CD14-positive monocyte (primary cell): ENCODE measurements around the gene ZNF668. TPM values are rescaled to one million over a fixed set of nuclear protein-coding genes. Genes with fewer than 3 reads are reported as not detected.

Source experiments
- DNase-seq, 3 donors: peaks; one replicate each; pipeline ENCODE4 v3.0.0-alpha.2; 2011 to 2022
- H2AFZ ChIP-seq: 2 replicates; pipeline ENCODE4 v1.6.0; 2012; ENCODE audit warnings: mild to moderate bottlenecking, low read depth, low read length, inconsistent platforms; ENCODE audit not compliant: insufficient read depth, poor library complexity, severe bottlenecking
- H3K27ac ChIP-seq, 2 donors: 1 replicate in 1 of 2; 2 replicates in 1 of 2; pipeline ENCODE4 v1.5.1; 2012 to 2013; ENCODE audit warnings: low read length in 2 of 2, control low read depth in 1 of 2, inconsistent platforms in 1 of 2, low read depth in 1 of 2, mild to moderate bottlenecking in 1 of 2
- H3K27me3 ChIP-seq, 2 donors: one replicate each; pipeline versions ENCODE4 v1.6.0 to v1.6.1; 2011 to 2013; ENCODE audit warnings: low read length in 2 of 2; ENCODE audit not compliant: control insufficient read depth in 2 of 2, insufficient read depth in 2 of 2
- H3K36me3 ChIP-seq, 2 donors: replicated peaks in 1 of 2; 1 replicate in 1 of 2; 2 replicates in 1 of 2; pipeline versions ENCODE4 v1.5.1 to v1.6.1; 2012 to 2013; ENCODE audit warnings: low read length in 2 of 2, control low read depth in 1 of 2, inconsistent platforms in 1 of 2, mild to moderate bottlenecking in 1 of 2; ENCODE audit not compliant: insufficient read depth in 2 of 2, control insufficient read depth in 1 of 2
- H3K4me1 ChIP-seq, 2 donors: 1 replicate in 1 of 2; 2 replicates in 1 of 2; pipeline versions ENCODE4 v1.5.1 to v1.6.1; 2012 to 2013; ENCODE audit warnings: low read length in 2 of 2, control low read depth in 1 of 2, inconsistent platforms in 1 of 2, mild to moderate bottlenecking in 1 of 2, moderate library complexity in 1 of 2; ENCODE audit not compliant: insufficient read depth in 2 of 2, control insufficient read depth in 1 of 2
- H3K4me2 ChIP-seq: replicated peaks from 2 replicates; pipeline ENCODE3; 2012; ENCODE audit warnings: low read length, moderate library complexity, mild to moderate bottlenecking; ENCODE audit not compliant: poor library complexity, severe bottlenecking; ENCODE audit errors: extremely low read depth
- H3K4me3 ChIP-seq, 3 experiments: fragments of 200-600 bp in 1 of 3; sonication (generic) in 1 of 3; replicated peaks in 1 of 3; 1 replicate in 2 of 3; 2 replicates in 1 of 3; pipeline ENCODE4 v1.5.1; 2011 to 2013; ENCODE audit warnings: low read length in 3 of 3, mild to moderate bottlenecking in 3 of 3, control low read depth in 2 of 3, low read depth in 2 of 3, inconsistent platforms in 1 of 3, moderate library complexity in 1 of 3
- H3K79me2 ChIP-seq: 2 replicates; pipeline ENCODE4 v1.6.0; 2012; ENCODE audit warnings: mild to moderate bottlenecking, control low read depth, inconsistent platforms, low read length, moderate library complexity; ENCODE audit not compliant: insufficient read depth
- H3K9ac ChIP-seq: 2 replicates; pipeline ENCODE4 v1.6.0; 2017; ENCODE audit warnings: low read length, mild to moderate bottlenecking; ENCODE audit not compliant: insufficient read depth, poor library complexity, severe bottlenecking
- H3K9me3 ChIP-seq, 2 donors: replicated peaks in 1 of 2; 1 replicate in 1 of 2; 2 replicates in 1 of 2; pipeline versions ENCODE4 v1.5.1 to v1.6.1; 2012 to 2013; ENCODE audit warnings: low read length in 2 of 2, control low read depth in 1 of 2; ENCODE audit not compliant: control insufficient read depth in 1 of 2, insufficient read depth in 1 of 2
- H4K20me1 ChIP-seq: 2 replicates; pipeline ENCODE4 v1.6.0; 2012; ENCODE audit warnings: mild to moderate bottlenecking, low read length, control low read depth, moderate library complexity; ENCODE audit not compliant: insufficient read depth
- H3K27ac Mint-ChIP-seq, 7 donors: one replicate each; pipeline ENCODE4 v1.8.0; 2020; ENCODE audit warnings: mild to moderate bottlenecking in 7 of 7, mixed read lengths in 7 of 7, moderate library complexity in 6 of 7, inconsistent platforms in 2 of 7
- H3K27me3 Mint-ChIP-seq, 3 donors: one replicate each; pipeline ENCODE4 v1.8.0; 2021 to 2022; ENCODE audit warnings: low read depth in 3 of 3, mild to moderate bottlenecking in 3 of 3, mixed read lengths in 3 of 3, moderate library complexity in 3 of 3, inconsistent platforms in 1 of 3
- H3K36me3 Mint-ChIP-seq, 2 donors: one replicate each; pipeline ENCODE4 v1.8.0; 2020; ENCODE audit warnings: mixed read lengths in 2 of 2, inconsistent platforms in 1 of 2, mild to moderate bottlenecking in 1 of 2
- H3K4me1 Mint-ChIP-seq: one replicate; pipeline ENCODE4 v1.8.0; 2020; ENCODE audit warnings: mild to moderate bottlenecking, mixed read lengths
- H3K4me3 Mint-ChIP-seq, 2 donors: one replicate each; pipeline ENCODE4 v1.8.0; 2020; ENCODE audit warnings: mild to moderate bottlenecking in 2 of 2, mixed read lengths in 2 of 2, moderate library complexity in 1 of 2
- H3K9me3 Mint-ChIP-seq, 7 donors: one replicate each; pipeline ENCODE4 v1.8.0; 2020 to 2022; ENCODE audit warnings: mixed read lengths in 7 of 7, mild to moderate bottlenecking in 6 of 7, moderate library complexity in 6 of 7, inconsistent platforms in 2 of 7
- WGBS: methylation state at CpG from one replicate; pipeline ENCODE4 v1.1.5; 2013; ENCODE audit warnings: missing lambda C conversion rate; ENCODE audit not compliant: insufficient coverage; 5-methylcytosine and 5-hydroxymethylcytosine counted together
- intact Hi-C, 2 donors: fragments of 100-400 bp; cut with micrococcal nuclease; formaldehyde crosslinking; loops; one replicate each; pipeline versions ENCODE4 v1.15.0 to v1.15.1; 2023
- polyA plus RNA-seq, 3 donors: library from polyadenylated mRNA; depleted of rRNA in 1 of 3; unstranded in 2 of 3; stranded (reverse) in 1 of 3; fragments of 300-500 nt in 2 of 3; fragments of >200 nt in 1 of 3; fragmentation: Illumina TruSeq in 2 of 3; gene quantifications; 1 replicate in 2 of 3; 2 replicates in 1 of 3; pipeline ENCODE4 v1.2.3, GENCODE V29; 2012 to 2021
- TF ChIP-seq, protein P1 (sequence below): fragments of 200-600 bp; IDR thresholded peaks from one replicate; pipeline ENCODE4 v1.8.0; 2022; ENCODE audit warnings: antibody characterized with exemption, mild to moderate bottlenecking

The ZNF668 gene
- polyA plus RNA-seq, 3 donors, result 3.8 to 4.8 (median 4.5) TPM

GRCh38 chr16:31083081-31083480 lies 9.0 kb upstream of the ZNF668 start:
- Mint-ChIP-seq H3K27me3 (peaks cover 0 to 3% (median 3%) of the 10 kb centered on the region in 3 donors), H3K4me1 (peaks cover 26% of the 10 kb centered on the region), H3K4me3 (no peak overlapping the region), H3K27ac (peak overlapping the region in 5 of 7 donors; percentile 30 to 66 (median 50)), H3K36me3 (peaks cover 47 to 66% of the 10 kb centered on the region in 2 donors), H3K9me3 (no peaks in the 10 kb centered on the region)
- Histone ChIP-seq H3K4me2 (no peak overlapping the region), H2AFZ (no peak overlapping the region), H3K9me3 (no peaks in the 10 kb centered on the region), H3K27ac (no peak overlapping the region), H3K9ac (peak overlapping the region; percentile 8), H3K79me2 (peaks cover 43% of the 10 kb centered on the region), H3K4me1 (peaks cover 10 to 23% of the 10 kb centered on the region in 2 donors), H3K27me3 (no peaks in the 10 kb centered on the region), H3K4me3 (no peak overlapping the region), H3K36me3 (peaks cover 57 to 90% of the 10 kb centered on the region in 2 donors), H4K20me1 (peaks cover 70% of the 10 kb centered on the region)
- TF ChIP-seq, protein P1, sequence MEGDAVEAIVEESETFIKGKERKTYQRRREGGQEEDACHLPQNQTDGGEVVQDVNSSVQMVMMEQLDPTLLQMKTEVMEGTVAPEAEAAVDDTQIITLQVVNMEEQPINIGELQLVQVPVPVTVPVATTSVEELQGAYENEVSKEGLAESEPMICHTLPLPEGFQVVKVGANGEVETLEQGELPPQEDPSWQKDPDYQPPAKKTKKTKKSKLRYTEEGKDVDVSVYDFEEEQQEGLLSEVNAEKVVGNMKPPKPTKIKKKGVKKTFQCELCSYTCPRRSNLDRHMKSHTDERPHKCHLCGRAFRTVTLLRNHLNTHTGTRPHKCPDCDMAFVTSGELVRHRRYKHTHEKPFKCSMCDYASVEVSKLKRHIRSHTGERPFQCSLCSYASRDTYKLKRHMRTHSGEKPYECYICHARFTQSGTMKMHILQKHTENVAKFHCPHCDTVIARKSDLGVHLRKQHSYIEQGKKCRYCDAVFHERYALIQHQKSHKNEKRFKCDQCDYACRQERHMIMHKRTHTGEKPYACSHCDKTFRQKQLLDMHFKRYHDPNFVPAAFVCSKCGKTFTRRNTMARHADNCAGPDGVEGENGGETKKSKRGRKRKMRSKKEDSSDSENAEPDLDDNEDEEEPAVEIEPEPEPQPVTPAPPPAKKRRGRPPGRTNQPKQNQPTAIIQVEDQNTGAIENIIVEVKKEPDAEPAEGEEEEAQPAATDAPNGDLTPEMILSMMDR, result no peak
- intact Hi-C loops, result no loop called here
- no CpG with 5 or more reads among the region's 9 CpGs for WGBS
- no peak for DNase-seq

DNA sequence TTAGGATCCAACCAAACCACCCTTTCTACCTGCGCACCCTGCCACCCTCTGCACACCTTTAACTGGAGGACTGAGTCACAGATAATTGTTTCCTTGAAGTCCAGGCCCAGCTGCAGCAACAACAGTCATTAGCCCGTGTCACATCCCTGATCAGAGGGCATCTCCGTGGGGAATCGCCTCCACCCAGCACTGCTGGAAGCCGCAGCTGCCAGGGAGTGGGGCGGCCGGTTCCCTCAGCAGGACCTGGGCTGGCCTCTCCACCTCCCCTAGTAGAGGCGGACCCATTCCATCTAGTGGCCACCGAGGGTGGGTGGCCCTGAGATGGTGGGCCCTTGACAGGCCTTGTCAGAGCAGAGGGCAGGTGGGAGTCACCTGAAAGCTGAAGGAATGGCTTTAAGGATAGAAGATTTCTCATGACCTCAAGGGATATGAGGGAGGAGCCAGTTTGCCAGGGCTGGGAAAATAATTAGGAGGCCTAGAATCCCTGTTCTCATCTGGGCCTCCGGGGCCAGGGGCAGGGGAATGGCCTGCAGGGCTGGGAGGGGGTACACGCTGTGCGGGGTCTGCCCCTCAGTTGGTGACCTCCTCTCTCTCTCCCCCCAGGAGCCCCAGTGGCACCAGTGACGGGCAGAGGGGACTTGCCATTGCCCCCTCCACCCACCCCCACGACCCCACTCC lies 8.5 kb upstream of the ZNF668 start:
- Histone ChIP-seq H3K9ac (no peak overlapping the region), H3K79me2 (peaks cover 49% of the 10 kb centered on the region), H3K27ac (peak overlapping the region in 1 of 2 donors; percentile 56), H2AFZ (no peak overlapping the region), H3K4me2 (no peak overlapping the region), H3K4me1 (peaks cover 10 to 23% of the 10 kb centered on the region in 2 donors), H3K4me3 (no peak overlapping the region), H4K20me1 (peaks cover 76% of the 10 kb centered on the region), H3K9me3 (no peaks in the 10 kb centered on the region), H3K27me3 (no peaks in the 10 kb centered on the region), H3K36me3 (peaks cover 62 to 94% of the 10 kb centered on the region in 2 donors)
- H3K4me1 Mint-ChIP-seq, result peaks cover 27% of the 10 kb centered on the region
- intact Hi-C loops, result no loop called here
- H3K9me3 Mint-ChIP-seq, result no peaks in the 10 kb centered on the region
- H3K36me3 Mint-ChIP-seq, result peaks cover 53 to 72% of the 10 kb centered on the region in 2 donors
- no peak overlapping the region for H3K4me3 Mint-ChIP-seq
- H3K27ac Mint-ChIP-seq, result peak overlapping the region in 4 of 7 donors; percentile 6 to 89 (median 29)
- WGBS, result 91% methylated on average over 8 of the region's 14 CpGs
- TF ChIP-seq, protein P1, result no peak
- DNase-seq, result no peak
- H3K27me3 Mint-ChIP-seq, result peaks cover 0 to 5% (median 3%) of the 10 kb centered on the region in 3 donors
